Measurements from ENCODE around the gene INIP. TPM values are rescaled to one million over a fixed set of nuclear protein-coding genes. Genes with fewer than 3 reads are reported as not detected.
"Not testable (repeated sequence)": the region's sequence is repeated elsewhere in the genome, so short reads cannot be mapped to it uniquely, and the experiment has no call there.

The INIP gene
- total RNA-seq, 2 experiments from 2014 or later, result 36.1 to 38.1 TPM

DNA sequence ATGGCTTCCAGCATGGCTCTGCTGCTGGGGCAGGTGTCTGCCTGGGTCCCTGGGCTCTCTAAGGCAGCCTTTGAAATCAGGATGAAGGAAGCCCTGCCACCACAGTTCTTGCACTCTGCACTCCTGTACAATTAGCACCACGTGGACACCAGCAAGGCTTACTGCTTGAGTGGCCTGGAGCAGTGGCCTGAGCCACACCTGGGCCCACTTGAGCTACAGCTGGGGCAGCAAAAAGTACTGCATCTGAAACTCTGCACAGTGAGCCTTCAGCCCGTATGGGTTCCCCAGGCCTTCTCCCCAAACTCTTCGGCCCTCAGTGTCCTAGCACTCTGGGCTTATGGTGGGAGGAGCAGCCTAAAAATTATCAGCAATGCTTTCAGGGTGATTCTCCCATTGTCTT, 8.0 kb upstream of the INIP start:
- no peaks in the 10 kb centered on the region for H3K27me3 Mint-ChIP-seq
- no peaks in the 10 kb centered on the region for H3K9me3 Mint-ChIP-seq
- CTCF ChIA-PET, result no interaction called here

GRCh38 chr9:112722749-112723148, 4.8 kb upstream of the INIP start:
- H3K27ac Mint-ChIP-seq; DNase-seq; POLR2A ChIA-PET; H3K4me3 Mint-ChIP-seq; H3K9me3 Mint-ChIP-seq; H3K36me3 Mint-ChIP-seq (ENCODE audit: low read depth); H3K27me3 Mint-ChIP-seq: not testable (repeated sequence)
- H3K4me1 Mint-ChIP-seq, result peaks cover 17% of the 10 kb centered on the region
- CTCF ChIA-PET, result interaction anchor here (1.3 kb wide), 1 partner anchor 10 kb away, joined by 3 read pairs; no protein-coding TSS in a partner anchor

More for the DNA sequence above, 8.0 kb upstream of the INIP start:
- no peak for DNase-seq
- POLR2A ChIA-PET, result no interaction called here
- no peaks in the 10 kb centered on the region for H3K36me3 Mint-ChIP-seq (ENCODE audit: low read depth)
- no peak overlapping the region for H3K27ac Mint-ChIP-seq
- H3K4me1 Mint-ChIP-seq, result no peaks in the 10 kb centered on the region
- no peak overlapping the region for H3K4me3 Mint-ChIP-seq

DNA sequence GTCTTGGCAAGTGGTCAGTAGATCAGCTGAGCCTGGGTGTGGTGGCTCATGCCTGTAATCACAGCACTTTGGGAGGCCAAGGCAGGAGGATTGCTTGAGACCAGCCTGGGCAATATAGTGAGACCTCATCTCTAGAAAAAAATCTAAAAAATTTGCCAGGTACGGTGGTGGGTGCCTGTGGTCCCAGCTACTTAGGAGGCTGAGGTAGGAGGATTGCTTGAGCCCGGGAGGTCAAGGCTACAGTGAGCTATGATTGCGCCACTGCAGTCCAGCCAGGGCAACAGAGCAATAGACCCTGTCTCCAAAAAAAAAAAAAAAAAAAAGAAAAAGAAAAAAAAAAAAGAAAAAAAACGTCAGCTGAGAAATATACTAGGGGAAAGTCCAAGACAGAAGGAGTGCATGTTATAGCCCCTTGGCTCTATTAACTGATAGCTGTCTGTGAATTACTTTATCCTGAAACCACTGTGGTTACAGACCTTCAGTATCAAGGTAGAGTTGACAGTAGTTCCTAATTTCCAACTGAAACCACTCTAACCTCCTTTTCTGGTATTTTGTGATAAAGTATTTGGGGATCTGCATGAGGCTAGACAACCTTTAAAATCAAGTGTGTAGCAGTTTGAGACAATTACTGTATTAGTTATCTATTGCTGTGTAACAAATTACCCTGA, 2.3 kb upstream of the INIP start:
- ChIA-PET POLR2A (interaction anchor here (3.9 kb wide), 1 partner anchor 31 kb away, joined by 49 read pairs; the partner anchor contains the start of gene SNX30), CTCF (interaction anchor here (0.5 to 0.7 kb wide), 2 partner anchors 14 to 686 kb away, joined by 3 read pairs; no protein-coding TSS in a partner anchor)
- H3K4me1 Mint-ChIP-seq, result peaks cover 31% of the 10 kb centered on the region
- H3K36me3 Mint-ChIP-seq (ENCODE audit: low read depth), result no peaks in the 10 kb centered on the region
- H3K27ac Mint-ChIP-seq, result no peak overlapping the region
- H3K4me3 Mint-ChIP-seq, result no peak overlapping the region
- H3K9me3 Mint-ChIP-seq, result no peaks in the 10 kb centered on the region
- no peak for DNase-seq
- no peaks in the 10 kb centered on the region for H3K27me3 Mint-ChIP-seq

DNA sequence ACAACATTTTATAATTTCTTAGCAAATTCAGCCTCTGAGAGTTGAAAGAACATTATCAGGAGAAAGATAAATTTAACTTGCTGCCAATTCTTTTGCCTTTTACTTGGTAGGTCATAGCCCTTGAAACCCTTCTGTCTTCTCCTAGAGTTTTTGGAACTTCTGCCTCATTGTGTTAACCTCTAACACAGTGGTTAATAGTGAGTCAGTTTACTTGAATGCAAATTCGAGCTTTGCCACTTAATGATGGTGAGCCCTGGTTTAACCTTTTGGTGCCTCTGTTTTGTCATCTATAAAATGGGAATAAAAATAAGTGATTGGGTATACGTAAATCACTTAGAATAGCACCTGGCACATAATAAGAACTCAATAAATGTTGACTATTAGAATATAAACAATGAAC, 1.8 kb upstream of the INIP start:
- Mint-ChIP-seq H3K9me3 (no peaks in the 10 kb centered on the region), H3K4me1 (peaks cover 34% of the 10 kb centered on the region), H3K27me3 (no peaks in the 10 kb centered on the region), H3K36me3 (ENCODE audit: low read depth) (no peaks in the 10 kb centered on the region), H3K27ac (no peak overlapping the region), H3K4me3 (no peak overlapping the region)
- ChIA-PET CTCF (interaction anchor here (1.0 kb wide), 2 partner anchors 31 to 73 kb away, joined by 4 to 6 read pairs; partner anchors contain the start of gene SNX30), POLR2A (interaction anchor here (3.9 kb wide), 1 partner anchor 32 kb away, joined by 49 read pairs; the partner anchor contains the start of gene SNX30)
- no peak for DNase-seq

DNA sequence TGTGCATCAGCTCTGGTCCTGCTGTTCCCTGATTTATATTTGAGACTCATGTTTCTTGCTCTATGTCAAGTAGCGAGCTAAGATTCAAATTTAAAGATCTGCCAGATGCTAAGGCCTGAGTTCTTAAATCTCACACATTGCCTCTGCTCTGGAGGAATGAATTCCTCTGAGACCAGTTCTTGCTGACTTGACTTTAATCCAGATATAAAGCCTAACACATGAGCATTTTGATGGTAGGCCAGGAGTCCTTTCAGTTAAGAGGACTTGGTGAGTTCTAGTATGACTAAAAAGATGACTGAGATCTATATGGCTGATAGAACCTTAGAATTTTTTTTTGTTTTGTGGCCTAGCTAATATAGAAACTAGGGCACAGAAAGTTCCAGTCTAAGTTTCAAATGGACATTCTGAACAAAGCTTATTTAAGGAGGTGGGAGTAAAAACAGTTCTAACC, 1.3 kb upstream of the INIP start:
- POLR2A ChIA-PET, result interaction anchor here (2.7 to 3.9 kb wide), 2 partner anchors 32 to 340 kb away, joined by 18 to 49 read pairs; partner anchors contain the start of genes HSDL2 and SNX30
- DNase-seq, result no peak

GRCh38 chr9:112712678-112713077, 5.2 kb downstream of the INIP start:
- CTCF ChIA-PET, result interaction anchor here (1.1 to 1.5 kb wide), 2 partner anchors 9 to 80 kb away, joined by 3 to 4 read pairs; no protein-coding TSS in a partner anchor
- H3K36me3 Mint-ChIP-seq (ENCODE audit: low read depth), result peaks cover 28% of the 10 kb centered on the region
- H3K27me3 Mint-ChIP-seq, result no peaks in the 10 kb centered on the region
- H3K9me3 Mint-ChIP-seq, result no peaks in the 10 kb centered on the region
- H3K4me3 Mint-ChIP-seq, result no peak overlapping the region
- POLR2A ChIA-PET, result interaction anchor here (0.9 kb wide), 1 partner anchor 43 kb away, joined by 3 read pairs; no protein-coding TSS in a partner anchor
- no peak for DNase-seq
- H3K4me1 Mint-ChIP-seq, result peaks cover 35% of the 10 kb centered on the region
- H3K27ac Mint-ChIP-seq, result no peak overlapping the region

More for the DNA sequence above, 1.3 kb upstream of the INIP start:
- no peaks in the 10 kb centered on the region for H3K36me3 Mint-ChIP-seq (ENCODE audit: low read depth)
- H3K4me3 Mint-ChIP-seq, result no peak overlapping the region
- CTCF ChIA-PET, result interaction anchor here (1.0 kb wide), 2 partner anchors 31 to 74 kb away, joined by 4 to 6 read pairs; partner anchors contain the start of gene SNX30
- no peaks in the 10 kb centered on the region for H3K27me3 Mint-ChIP-seq
- H3K27ac Mint-ChIP-seq, result peak overlapping the region; percentile 5
- H3K9me3 Mint-ChIP-seq, result no peaks in the 10 kb centered on the region
- H3K4me1 Mint-ChIP-seq, result peaks cover 36% of the 10 kb centered on the region

DNA sequence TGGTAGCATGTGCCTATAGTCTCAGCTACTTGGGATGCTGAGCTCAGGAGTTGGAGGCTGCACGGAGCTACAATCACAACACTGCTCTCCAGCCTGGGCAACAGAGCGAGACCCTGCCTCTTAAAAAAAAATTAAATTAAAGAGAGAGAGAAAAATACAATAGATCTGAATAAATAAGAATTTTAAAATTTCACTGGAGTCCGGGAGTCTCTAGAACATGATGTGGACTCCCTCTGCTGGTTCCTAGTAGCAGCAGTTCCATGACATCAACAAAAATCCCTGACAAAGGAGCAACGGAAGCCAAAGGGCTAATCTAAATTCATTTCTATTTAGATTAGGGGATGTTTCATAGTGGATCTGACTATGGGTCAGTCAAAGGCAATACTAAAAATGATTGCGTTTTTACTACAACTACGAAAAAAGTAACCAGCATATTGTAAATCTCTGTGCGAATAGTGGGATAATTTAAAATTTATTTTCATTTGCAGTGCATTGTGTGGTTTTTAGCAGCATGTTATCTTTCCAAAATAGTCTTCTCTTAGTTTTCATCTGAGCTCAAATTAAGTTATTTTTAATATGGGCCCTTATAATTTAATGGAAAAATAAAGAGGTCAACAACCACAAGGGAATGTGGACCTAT, 6.7 kb downstream of the INIP start:
- Mint-ChIP-seq H3K4me3 (no peak overlapping the region), H3K27me3 (no peaks in the 10 kb centered on the region), H3K36me3 (ENCODE audit: low read depth) (peaks cover 30% of the 10 kb centered on the region), H3K27ac (no peak overlapping the region), H3K9me3 (no peaks in the 10 kb centered on the region), H3K4me1 (peaks cover 26% of the 10 kb centered on the region)
- POLR2A ChIA-PET, result no interaction called here
- CTCF ChIA-PET, result interaction anchor here (1.0 to 1.5 kb wide), 2 partner anchors 82 to 331 kb away, joined by 3 to 4 read pairs; partner anchors contain the start of gene HSDL2
- no peak for DNase-seq

DNA sequence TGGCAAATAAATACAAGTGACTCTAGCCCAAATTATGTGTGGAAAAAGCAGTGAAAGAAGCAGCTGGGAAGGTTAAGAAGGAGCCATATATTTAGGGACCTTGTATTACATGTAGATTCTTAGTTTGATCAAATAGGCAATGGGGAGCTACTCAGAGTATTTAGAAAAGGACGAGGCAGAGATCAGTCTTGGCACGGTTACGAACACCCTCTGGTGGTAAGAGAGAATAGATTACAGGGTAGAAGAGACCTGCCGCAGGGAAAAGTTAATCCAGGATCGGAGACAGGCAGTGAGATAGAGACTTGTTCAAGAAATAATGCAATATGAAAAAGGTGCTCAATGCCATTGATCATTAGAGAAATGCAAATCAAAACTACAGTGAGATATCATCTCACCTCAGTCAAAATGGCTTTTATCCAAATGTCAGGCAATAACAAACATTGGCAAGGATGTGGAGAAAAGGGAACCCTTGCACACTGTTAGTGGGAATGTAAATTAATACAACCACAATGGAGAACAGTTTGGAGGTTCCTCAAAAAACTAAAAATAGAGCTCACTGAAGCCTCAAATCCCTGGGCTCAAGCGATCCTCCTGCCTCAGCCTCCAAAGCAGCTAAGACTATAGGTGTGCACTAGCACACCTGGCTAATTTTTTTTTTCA, 12.0 kb downstream of the INIP start:
- CTCF ChIA-PET, result no interaction called here
- H3K4me1 Mint-ChIP-seq, result peaks cover 3% of the 10 kb centered on the region
- no peak overlapping the region for H3K4me3 Mint-ChIP-seq
- no peak for DNase-seq
- peaks cover 21% of the 10 kb centered on the region for H3K36me3 Mint-ChIP-seq (ENCODE audit: low read depth)
- H3K27ac Mint-ChIP-seq, result no peak overlapping the region
- POLR2A ChIA-PET, result no interaction called here
- H3K9me3 Mint-ChIP-seq, result no peaks in the 10 kb centered on the region
- H3K27me3 Mint-ChIP-seq, result no peaks in the 10 kb centered on the region

- ChIA-PET CTCF (no interaction called here), POLR2A (no interaction called here)
Observed at GRCh38 chr9:112703304-112703703, 14.6 kb downstream of the INIP start.

GRCh38 chr9:112700085-112700484, 17.8 kb downstream of the INIP start:
- no peaks in the 10 kb centered on the region for H3K9me3 Mint-ChIP-seq
- H3K4me1 Mint-ChIP-seq, result peaks cover 13% of the 10 kb centered on the region
- no peaks in the 10 kb centered on the region for H3K27me3 Mint-ChIP-seq
- no peak for DNase-seq
- CTCF ChIA-PET, result interaction anchor here (0.5 kb wide), 1 partner anchor 24 kb away, joined by 5 read pairs; no protein-coding TSS in a partner anchor
- POLR2A ChIA-PET, result no interaction called here
- H3K36me3 Mint-ChIP-seq (ENCODE audit: low read depth), result peaks cover 35% of the 10 kb centered on the region
- H3K4me3 Mint-ChIP-seq, result no peak overlapping the region
- no peak overlapping the region for H3K27ac Mint-ChIP-seq

More at GRCh38 chr9:112703304-112703703, 14.6 kb downstream of the INIP start:
- Mint-ChIP-seq H3K9me3 (no peaks in the 10 kb centered on the region), H3K4me3 (no peak overlapping the region), H3K36me3 (ENCODE audit: low read depth) (peaks cover 28% of the 10 kb centered on the region), H3K27ac (no peak overlapping the region), H3K4me1 (peaks cover 15% of the 10 kb centered on the region), H3K27me3 (no peaks in the 10 kb centered on the region)
- DNase-seq, result no peak

- peaks cover 34% of the 10 kb centered on the region for H3K36me3 Mint-ChIP-seq (ENCODE audit: low read depth)
- H3K4me1 Mint-ChIP-seq, result peaks cover 13% of the 10 kb centered on the region
- no peaks in the 10 kb centered on the region for H3K9me3 Mint-ChIP-seq
- ChIA-PET CTCF (no interaction called here), POLR2A (no interaction called here)
- H3K27ac Mint-ChIP-seq, result no peak overlapping the region
- no peaks in the 10 kb centered on the region for H3K27me3 Mint-ChIP-seq
- peak; percentile 39 for DNase-seq
- no peak overlapping the region for H3K4me3 Mint-ChIP-seq
Observed at GRCh38 chr9:112699230-112699629, 18.7 kb downstream of the INIP start.

DNA sequence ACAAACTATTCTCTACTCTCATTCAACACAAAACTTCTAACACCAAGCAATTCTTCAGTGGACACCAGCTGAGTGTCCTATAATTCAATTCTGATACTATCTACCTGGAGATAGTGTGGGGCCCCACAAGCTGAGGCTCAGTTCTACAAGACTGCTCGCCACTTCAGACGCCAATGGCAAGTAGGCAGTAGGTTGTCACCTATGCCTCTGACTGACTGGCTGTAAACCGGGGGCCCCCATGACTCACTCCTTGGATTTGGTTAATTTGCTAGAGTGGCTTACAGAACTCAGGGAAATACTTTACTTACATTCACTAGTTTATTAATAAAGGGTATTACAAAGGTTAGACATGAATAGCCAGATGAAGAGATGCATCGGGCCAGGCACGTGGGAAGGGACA, 21.5 kb downstream of the INIP start:
- no peak for DNase-seq
- Mint-ChIP-seq H3K9me3 (no peaks in the 10 kb centered on the region), H3K27ac (no peak overlapping the region), H3K4me1 (peaks cover 13% of the 10 kb centered on the region), H3K4me3 (no peak overlapping the region), H3K36me3 (ENCODE audit: low read depth) (peaks cover 46% of the 10 kb centered on the region), H3K27me3 (no peaks in the 10 kb centered on the region)
- POLR2A ChIA-PET, result no interaction called here
- CTCF ChIA-PET, result interaction anchor here (0.8 to 2.2 kb wide), 2 partner anchors 42 to 96 kb away, joined by 3 to 5 read pairs; no protein-coding TSS in a partner anchor

Data from activated CD4-positive, alpha-beta memory T cell treated with anti-CD3 and anti-CD28 coated beads, Interleukin-2, amount 10 ng/mL, durations not matched to agents 7 days and 5 days (primary cell).